Skeletal muscle tissue (tissue), 4 donors: ENCODE results near the gene TNRC6A. TPM values are rescaled to one million over a fixed set of nuclear protein-coding genes. Genes with fewer than 3 reads are reported as not detected.
"Not testable (repeated sequence)": the region's sequence is repeated elsewhere in the genome, so short reads cannot be mapped to it uniquely, and the experiment has no call there.

Experiments used
- H3K27ac ChIP-seq: one replicate; pipeline ENCODE4 v1.7.0; 2013; ENCODE audit warnings: mild to moderate bottlenecking, low read depth, low read length, inconsistent platforms
- H3K27me3 ChIP-seq, 3 donors: one replicate each; pipeline ENCODE4 v1.7.0; 2013; ENCODE audit warnings: low read length in 3 of 3; ENCODE audit not compliant: control insufficient read depth in 3 of 3, insufficient read depth in 3 of 3
- H3K36me3 ChIP-seq, 3 donors: one replicate each; pipeline ENCODE4 v1.7.0; 2013; ENCODE audit warnings: low read length in 3 of 3; ENCODE audit not compliant: control insufficient read depth in 3 of 3, insufficient read depth in 3 of 3
- H3K4me1 ChIP-seq, 3 donors: one replicate each; pipeline ENCODE4 v1.7.0; 2013; ENCODE audit warnings: low read length in 3 of 3, mild to moderate bottlenecking in 3 of 3; ENCODE audit not compliant: control insufficient read depth in 3 of 3, insufficient read depth in 3 of 3
- H3K4me3 ChIP-seq, 3 donors: one replicate each; pipeline ENCODE4 v1.7.0; 2013; ENCODE audit warnings: low read length in 3 of 3
- H3K9ac ChIP-seq, 3 donors: one replicate each; pipeline ENCODE4 v1.7.0; 2013; ENCODE audit warnings: low read length in 3 of 3, mild to moderate bottlenecking in 3 of 3, moderate library complexity in 2 of 3, low read depth in 1 of 3
- H3K9me3 ChIP-seq, 3 donors: one replicate each; pipeline ENCODE4 v1.7.0; 2013; ENCODE audit warnings: low read length in 3 of 3; ENCODE audit not compliant: control insufficient read depth in 3 of 3
- total RNA-seq: library from RNA; depleted of rRNA; stranded (reverse); fragments of >200 nt; gene quantifications from one replicate; pipeline ENCODE4 v1.2.3, GENCODE V29; 2014
- donor health status: Osteomylitis.

The TNRC6A gene
- total RNA-seq, 1 donor from 2014 or later = 24.5 TPM

DNA sequence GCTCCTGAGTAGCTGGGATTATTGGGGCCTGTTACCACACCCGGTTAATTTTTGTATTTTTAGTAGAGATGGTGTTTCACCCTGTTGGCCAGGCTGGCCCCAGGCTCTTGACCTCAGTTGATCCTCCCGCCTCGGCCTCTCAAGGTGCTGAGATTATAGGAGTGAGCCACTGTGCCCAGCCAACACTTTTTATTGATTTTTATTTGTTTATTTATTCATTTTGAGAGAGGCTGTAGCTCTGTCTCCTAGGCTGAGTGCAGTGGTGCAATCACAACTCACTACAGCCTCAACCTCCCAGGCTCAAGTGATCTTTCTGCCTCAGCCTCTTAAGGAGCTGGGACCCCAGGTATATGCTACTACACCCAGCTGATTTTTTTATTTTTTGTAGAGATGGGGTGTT lies 54.7 kb downstream of the TNRC6A start:
- Histone ChIP-seq H3K4me1 (peaks cover 0 to 2% (median 0%) of the 10 kb centered on the region in 3 donors), H3K9me3 (no peaks in the 10 kb centered on the region), H3K27ac (no peak overlapping the region)

DNA sequence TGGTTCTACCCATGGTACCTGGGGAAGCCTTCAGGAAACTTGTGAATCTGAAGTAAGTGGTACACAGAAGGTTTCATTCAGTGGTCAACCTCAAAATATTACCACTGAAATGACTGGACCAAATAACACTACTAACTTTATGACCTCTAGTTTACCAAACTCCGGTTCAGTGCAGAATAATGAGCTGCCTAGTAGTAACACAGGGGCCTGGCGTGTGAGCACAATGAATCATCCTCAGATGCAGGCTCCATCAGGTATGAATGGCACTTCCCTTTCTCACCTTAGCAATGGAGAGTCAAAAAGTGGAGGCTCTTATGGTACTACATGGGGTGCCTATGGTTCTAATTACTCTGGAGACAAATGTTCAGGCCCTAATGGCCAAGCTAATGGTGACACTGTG lies 60.4 kb downstream of the TNRC6A start:
- H3K4me1 ChIP-seq = peaks cover 0 to 2% (median 0%) of the 10 kb centered on the region in 3 donors
- H3K27ac ChIP-seq = no peak overlapping the region
- no peaks in the 10 kb centered on the region for H3K27me3 ChIP-seq
- peaks cover 43 to 54% (median 45%) of the 10 kb centered on the region in 3 donors for H3K36me3 ChIP-seq
- H3K4me3 ChIP-seq = no peak overlapping the region
- no peaks in the 10 kb centered on the region for H3K9me3 ChIP-seq
- no peak overlapping the region for H3K9ac ChIP-seq

More for the DNA sequence above, 54.7 kb downstream of the TNRC6A start:
- Histone ChIP-seq H3K36me3 (peaks cover 14 to 49% (median 34%) of the 10 kb centered on the region in 3 donors), H3K27me3 (no peaks in the 10 kb centered on the region), H3K9ac (no peak overlapping the region), H3K4me3 (no peak overlapping the region)

DNA sequence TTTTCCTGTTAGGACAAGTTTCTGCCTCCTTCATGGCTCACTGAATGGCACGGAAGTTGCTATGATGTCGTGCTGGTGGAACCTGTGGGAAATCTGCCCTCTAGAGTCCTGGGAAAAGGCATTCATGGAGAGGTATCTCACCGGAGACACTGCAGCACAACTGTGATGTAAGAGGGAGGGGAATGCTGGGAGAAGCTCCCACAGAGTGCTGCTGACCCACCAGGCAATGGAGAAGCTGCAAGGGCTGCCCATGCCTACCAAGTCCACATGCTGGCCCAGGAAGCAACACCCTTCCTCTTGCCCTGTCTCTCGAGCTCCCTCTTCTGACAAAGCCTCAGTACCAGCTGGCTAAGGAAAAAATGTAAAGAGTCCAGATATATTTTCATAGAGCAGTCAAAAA lies 71.1 kb downstream of the TNRC6A start:
- no peaks in the 10 kb centered on the region for H3K4me1 ChIP-seq
- H3K27ac ChIP-seq = no peak overlapping the region
- H3K9ac ChIP-seq = no peak overlapping the region
- no peaks in the 10 kb centered on the region for H3K27me3 ChIP-seq
- peaks cover 56 to 83% (median 82%) of the 10 kb centered on the region in 3 donors for H3K36me3 ChIP-seq
- H3K9me3 ChIP-seq = no peaks in the 10 kb centered on the region
- H3K4me3 ChIP-seq = no peak overlapping the region

DNA sequence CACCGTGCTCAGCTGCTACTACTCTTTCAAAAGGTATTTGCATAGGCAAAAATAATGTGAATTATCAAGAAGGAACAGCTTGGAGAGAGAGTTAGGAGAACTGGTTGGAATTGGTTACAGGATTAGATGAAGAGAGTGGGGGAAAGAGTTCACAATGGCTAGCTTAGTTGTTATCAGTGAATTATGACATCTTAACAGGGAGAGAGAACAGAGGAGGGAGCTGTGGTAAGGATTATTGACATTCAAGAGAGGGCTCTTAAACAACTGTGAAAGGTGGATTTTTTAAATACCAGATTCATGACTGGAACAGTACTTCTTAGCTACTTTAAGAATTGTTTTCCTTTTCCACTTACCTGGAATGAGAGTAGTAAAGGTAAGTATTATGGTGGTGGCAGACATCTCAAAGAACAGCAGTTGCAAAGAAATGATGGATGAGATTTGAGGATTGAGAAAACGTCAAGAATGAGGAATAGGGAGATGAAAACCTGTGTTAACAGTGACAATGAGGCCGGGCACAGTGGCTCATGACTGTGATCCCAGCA lies 72.4 kb downstream of the TNRC6A start:
- H3K27me3 ChIP-seq = no peaks in the 10 kb centered on the region
- H3K36me3 ChIP-seq = peaks cover 59 to 86% (median 85%) of the 10 kb centered on the region in 3 donors
- no peaks in the 10 kb centered on the region for H3K4me1 ChIP-seq
- H3K9ac ChIP-seq = no peak overlapping the region
- H3K27ac ChIP-seq = no peak overlapping the region
- H3K4me3 ChIP-seq = no peak overlapping the region
- H3K9me3 ChIP-seq = no peaks in the 10 kb centered on the region

DNA sequence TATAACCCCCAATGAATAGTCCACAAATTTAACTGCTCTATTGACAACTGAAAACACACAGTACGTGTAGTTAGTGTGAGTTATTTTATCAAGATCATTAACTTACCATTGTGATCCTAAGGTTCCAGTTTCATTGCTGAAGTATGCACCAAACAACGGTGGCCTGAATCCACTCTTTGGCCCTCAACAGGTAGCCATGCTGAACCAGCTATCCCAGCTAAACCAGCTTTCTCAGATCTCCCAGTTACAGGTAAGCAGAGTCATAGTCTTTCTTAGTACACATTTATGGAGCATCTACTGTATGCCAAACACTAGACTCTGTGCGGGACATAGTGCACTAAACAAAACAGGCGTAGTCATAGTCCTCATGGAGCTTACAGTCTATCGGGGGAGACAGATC lies 76.0 kb downstream of the TNRC6A start:
- H3K9ac ChIP-seq = no peak overlapping the region
- no peaks in the 10 kb centered on the region for H3K4me1 ChIP-seq
- H3K9me3 ChIP-seq = no peaks in the 10 kb centered on the region
- H3K27me3 ChIP-seq = no peaks in the 10 kb centered on the region
- peaks cover 62 to 89% (median 87%) of the 10 kb centered on the region in 3 donors for H3K36me3 ChIP-seq
- no peak overlapping the region for H3K27ac ChIP-seq
- H3K4me3 ChIP-seq = no peak overlapping the region

DNA sequence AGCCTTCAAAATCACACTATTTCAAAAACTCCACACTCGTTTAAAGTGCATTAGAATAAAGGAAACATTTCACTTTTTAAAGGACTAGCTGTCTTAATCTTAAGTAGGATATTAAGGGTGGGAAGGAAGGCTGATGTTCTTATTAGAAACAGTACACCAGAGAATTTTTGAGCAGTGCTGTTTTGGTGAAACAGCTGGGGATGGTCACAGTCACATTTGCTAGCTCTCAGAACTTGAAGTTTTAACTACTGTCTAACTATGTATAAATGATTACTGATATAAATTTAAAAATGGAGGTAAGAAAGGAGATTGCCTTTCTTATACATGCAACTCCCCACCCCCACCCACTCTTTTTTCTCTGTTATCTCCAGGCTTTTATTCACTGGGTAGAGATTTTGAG lies 77.8 kb downstream of the TNRC6A start:
- H3K9ac ChIP-seq = no peak overlapping the region
- peaks cover 64 to 88% (median 84%) of the 10 kb centered on the region in 3 donors for H3K36me3 ChIP-seq
- H3K4me3 ChIP-seq = no peak overlapping the region
- H3K4me1 ChIP-seq = no peaks in the 10 kb centered on the region
- no peak overlapping the region for H3K27ac ChIP-seq
- H3K27me3 ChIP-seq = no peaks in the 10 kb centered on the region
- no peaks in the 10 kb centered on the region for H3K9me3 ChIP-seq

DNA sequence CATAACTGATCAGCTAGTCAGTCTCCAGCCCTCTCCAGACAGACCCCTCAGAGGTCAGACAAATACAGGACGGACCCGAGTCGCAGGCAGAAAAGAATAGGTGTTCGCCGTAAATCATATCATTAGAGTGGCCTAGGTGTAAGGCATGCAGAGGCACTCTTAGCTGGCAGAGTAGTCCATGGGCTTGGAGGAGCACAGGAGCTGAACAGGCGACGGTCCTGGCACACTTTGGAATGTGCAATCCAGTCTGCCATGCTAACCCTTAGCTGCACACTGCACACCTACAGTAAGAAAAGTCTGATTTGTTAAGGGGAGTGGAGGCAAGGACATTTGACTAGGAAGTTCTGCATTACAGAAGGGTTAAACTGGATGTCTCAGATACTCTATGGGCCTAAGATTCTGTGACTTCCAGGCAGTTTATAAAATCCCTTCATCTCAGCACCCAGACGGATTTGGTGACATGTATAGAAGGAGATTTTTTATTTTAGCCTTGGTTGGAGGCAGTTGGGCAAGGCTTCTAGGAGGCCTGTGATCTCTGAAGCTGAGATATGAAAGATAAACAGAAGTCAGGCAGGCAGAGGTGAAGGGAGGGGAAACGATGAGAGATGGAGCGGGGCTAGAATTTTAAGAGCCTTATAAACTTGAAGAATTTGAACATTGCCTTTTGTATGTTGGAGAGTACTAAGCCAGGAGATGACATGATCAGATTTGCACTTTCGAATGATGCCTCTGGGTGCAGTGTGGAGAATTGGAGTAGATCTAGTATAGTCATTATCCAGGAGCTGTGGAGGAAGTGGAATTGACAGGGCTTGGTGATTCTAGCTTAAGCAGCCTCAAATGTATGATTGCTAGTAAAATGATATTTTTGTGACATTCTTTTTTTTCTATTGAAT lies 81.7 kb downstream of the TNRC6A start:
- Histone ChIP-seq H3K27me3 (no peaks in the 10 kb centered on the region), H3K9me3 (no peaks in the 10 kb centered on the region), H3K9ac (no peak overlapping the region), H3K4me3 (no peak overlapping the region), H3K36me3 (peaks cover 67 to 88% (median 86%) of the 10 kb centered on the region in 3 donors), H3K27ac (no peak overlapping the region), H3K4me1 (no peaks in the 10 kb centered on the region)

DNA sequence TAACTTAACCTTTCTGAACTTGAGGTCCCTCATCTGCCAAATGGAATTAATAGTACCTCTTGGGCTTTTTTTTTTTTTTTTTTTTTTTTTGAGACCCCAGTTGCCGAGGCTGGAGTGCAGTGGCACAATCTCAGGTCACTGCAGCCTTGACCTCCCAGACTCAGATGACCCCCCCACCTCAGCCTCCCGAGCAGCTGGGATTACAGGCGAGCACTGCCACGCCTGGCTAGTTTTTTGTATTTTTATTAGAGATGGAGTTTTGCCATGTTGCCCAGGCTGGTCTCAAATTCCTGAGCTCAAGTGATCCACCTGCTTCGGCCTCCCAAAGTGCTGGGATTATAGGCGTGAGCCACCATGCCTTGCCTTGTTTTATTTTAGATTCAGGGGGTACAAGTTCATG lies 83.4 kb downstream of the TNRC6A start:
- H3K9me3 ChIP-seq, H3K4me1 ChIP-seq, H3K9ac ChIP-seq, H3K27me3 ChIP-seq, H3K4me3 ChIP-seq, H3K27ac ChIP-seq: not testable (repeated sequence)
- H3K36me3 ChIP-seq = peaks cover 67 to 86% (median 85%) of the 10 kb centered on the region in 3 donors

DNA sequence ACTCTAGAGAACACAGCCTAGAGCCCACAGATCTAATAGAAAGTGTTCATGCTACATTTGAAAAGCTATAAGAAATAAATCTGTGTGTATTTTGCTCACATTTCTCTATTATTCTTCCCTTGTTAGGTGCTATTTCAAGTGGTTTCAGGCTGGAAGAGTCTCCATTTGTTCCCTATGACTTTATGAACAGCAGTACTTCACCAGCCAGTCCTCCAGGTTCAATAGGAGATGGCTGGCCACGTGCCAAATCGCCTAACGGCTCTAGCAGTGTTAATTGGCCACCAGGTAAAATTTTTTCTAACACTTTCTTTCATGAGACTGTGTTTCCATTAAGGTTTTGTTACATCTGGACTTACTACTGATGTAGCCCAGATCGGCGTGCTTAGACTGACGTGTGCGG lies 85.6 kb downstream of the TNRC6A start:
- no peaks in the 10 kb centered on the region for H3K9me3 ChIP-seq
- H3K9ac ChIP-seq = no peak overlapping the region
- no peaks in the 10 kb centered on the region for H3K27me3 ChIP-seq
- no peak overlapping the region for H3K27ac ChIP-seq
- no peaks in the 10 kb centered on the region for H3K4me1 ChIP-seq
- H3K36me3 ChIP-seq = peaks cover 76 to 86% (median 85%) of the 10 kb centered on the region in 3 donors
- H3K4me3 ChIP-seq = no peak overlapping the region

DNA sequence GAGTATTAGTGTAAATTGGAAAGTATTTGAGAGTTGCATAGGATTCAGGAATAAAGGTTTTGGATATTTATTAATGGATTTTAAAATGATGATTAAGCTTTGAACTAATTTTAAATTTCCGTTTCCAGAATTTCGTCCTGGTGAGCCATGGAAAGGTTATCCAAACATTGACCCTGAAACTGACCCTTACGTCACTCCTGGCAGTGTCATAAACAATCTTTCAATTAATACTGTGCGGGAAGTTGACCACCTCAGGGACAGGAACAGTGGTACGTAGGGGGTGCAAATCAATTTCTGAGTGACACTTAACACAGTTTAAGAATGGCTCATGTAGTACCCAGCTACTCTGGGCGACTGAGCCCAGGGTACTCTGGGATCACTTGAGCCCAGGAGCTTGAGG lies 87.2 kb downstream of the TNRC6A start:
- Histone ChIP-seq H3K27me3 (no peaks in the 10 kb centered on the region), H3K4me1 (no peaks in the 10 kb centered on the region), H3K9ac (no peak overlapping the region), H3K36me3 (peaks cover 79 to 87% (median 85%) of the 10 kb centered on the region in 3 donors), H3K9me3 (no peaks in the 10 kb centered on the region), H3K27ac (no peak overlapping the region), H3K4me3 (no peak overlapping the region)
